Measurements from ENCODE around the gene FAM98A.

FAM98A gene

DNA sequence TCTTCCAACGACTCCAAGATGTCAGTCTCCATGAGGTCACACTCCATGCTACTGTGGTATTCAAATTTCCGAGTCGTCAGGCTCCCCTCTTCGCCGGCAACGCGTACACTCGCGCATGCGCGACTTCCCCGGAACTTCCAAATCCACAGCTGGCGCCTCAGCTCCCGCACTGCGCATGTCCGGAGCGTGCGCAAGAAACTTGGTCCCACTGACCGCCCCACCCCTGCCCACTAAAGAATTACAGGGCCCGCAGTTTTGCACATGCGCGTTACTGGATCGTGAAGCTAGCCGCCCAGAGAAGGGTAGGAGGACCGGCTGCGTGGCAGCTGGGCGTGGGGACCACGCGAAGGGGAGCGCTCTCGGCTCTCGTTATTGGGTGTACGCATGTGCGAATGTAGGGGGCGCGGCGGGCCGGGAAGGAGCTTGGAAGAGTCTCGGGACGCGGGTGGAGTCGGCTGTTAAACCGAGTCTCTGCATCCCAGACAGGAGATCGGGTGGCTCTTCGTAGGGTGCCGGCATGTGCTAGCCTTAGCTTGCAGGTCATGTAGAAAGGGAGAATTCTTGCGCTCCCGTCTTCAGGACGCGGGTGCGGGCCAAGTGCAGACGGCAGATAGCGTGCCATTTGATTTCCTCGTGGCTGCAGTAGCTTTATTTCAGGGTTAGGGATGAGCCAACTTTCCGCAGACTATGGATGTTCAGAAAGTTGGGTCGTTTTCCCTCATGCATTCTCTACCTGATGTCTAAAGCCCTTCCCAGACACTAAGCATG lies at the start of gene FAM98A:
TSS of gene FAM98A (minus strand) at position 125 of the 768 bp plus-strand sequence. CDS start at position 47, 78 bp downstream.
- peak; percentile 98 to 99 for DNase-seq (ENCODE audit: extremely low read depth in 1 of 2, low read depth in 1 of 2)

DNA sequence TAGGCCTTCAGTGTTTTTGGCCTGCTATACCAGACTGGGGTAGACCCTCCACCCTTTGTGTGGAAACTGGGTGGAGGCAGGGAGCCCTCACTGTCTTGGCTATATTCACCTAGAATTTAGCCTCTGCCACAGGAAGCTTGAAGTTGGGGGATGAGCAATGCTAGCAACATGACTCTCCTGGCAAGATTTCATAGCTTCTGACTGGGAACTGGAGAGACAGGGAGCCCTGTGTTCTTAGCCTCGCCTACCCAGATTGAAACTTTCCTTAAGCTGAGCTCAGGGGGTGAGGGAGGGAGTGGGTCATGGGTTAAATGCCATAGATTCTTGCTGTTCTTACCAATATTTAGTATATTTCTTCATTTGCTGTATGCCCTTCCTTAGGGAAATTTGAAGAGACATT lies 46.8 kb upstream of the FAM98A start:
- no peak for DNase-seq (ENCODE audit: extremely low read depth in 1 of 2, low read depth in 1 of 2)

DNA sequence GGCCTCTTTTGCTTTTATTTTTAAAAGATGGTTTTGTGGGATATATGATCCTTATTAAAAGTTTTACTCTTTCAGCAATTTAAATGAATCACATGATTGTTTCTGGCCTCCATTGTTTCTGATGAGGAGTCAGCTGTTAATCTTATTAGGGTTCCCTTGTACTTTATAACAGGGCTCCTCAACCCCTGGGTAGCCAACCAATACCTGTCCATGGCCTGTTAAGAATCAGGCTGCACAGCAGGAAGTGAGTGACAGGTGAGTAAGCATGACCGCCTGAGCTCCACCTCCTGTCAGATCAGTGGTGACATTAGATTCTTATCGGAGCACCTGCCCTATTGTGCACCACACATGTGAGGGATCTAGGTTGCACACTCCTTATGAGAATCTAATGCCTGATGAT lies 45.1 kb upstream of the FAM98A start:
- DNase-seq (ENCODE audit: extremely low read depth in 1 of 2, low read depth in 1 of 2), result no peak

- DNase-seq (ENCODE audit: extremely low read depth in 1 of 2, low read depth in 1 of 2), result no peak
These were observed 36.9 kb upstream of the FAM98A start for GRCh38 chr2:33636001-33636400.

DNA sequence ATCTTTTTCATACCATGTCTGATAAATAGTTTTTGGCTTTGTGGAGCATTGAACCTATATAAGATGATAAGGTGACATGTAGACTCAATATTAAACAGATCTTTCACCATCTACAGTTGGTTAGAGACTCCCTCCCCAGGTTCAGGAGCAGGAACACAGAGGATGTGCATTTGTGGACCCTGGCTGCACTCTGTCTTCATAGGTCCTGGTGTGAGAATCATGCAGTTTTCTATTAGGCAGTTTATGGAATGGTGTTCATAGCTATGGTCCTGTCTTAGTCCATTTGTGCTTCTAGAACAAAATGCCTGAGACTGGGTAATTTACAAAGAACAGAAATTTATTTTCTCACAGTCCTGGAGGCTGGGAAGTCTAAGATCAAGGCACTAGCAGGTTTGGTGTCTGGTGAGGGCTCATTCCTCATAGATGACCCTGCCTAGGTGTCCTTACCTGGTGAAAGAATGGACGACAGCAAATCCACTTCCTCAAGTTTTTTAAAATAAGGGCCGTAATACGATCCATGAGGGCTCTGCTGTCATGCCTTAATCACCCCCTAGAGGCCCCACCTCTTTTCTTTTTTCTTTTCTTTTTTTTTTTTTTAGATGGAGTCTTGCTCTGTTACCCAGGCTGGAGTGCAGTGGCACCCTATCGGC lies 35.3 kb upstream of the FAM98A start:
- no peak for DNase-seq (ENCODE audit: extremely low read depth in 1 of 2, low read depth in 1 of 2)

- no peak for DNase-seq (ENCODE audit: extremely low read depth in 1 of 2, low read depth in 1 of 2)
These were observed 34.2 kb upstream of the FAM98A start for GRCh38 chr2:33633315-33633714.

DNA sequence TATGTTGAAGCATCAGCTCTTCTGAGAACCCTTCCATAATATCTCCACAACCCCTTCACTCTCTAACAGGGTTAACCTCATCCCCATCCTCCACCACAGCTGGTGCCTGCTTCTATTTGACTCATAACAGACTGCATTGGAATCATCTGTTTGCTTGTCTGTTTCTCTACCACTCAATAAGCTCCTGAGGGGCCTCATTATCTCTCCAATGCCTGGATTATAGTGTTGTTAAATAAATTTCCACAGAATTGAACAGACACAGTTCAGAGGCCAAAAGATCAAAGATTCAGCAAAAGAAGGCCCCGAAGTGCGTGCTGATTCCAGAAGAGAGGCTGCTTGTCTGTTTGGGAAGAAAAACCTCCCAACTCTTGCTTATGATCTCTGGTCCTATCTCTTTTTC lies 33.7 kb upstream of the FAM98A start:
- no peak for DNase-seq (ENCODE audit: extremely low read depth in 1 of 2, low read depth in 1 of 2)

- DNase-seq (ENCODE audit: extremely low read depth in 1 of 2, low read depth in 1 of 2), result no peak
These were observed 29.1 kb upstream of the FAM98A start for GRCh38 chr2:33628031-33628827.

- DNase-seq (ENCODE audit: extremely low read depth in 1 of 2, low read depth in 1 of 2), result no peak
These were observed 19.9 kb upstream of the FAM98A start for GRCh38 chr2:33619028-33619427.

DNA sequence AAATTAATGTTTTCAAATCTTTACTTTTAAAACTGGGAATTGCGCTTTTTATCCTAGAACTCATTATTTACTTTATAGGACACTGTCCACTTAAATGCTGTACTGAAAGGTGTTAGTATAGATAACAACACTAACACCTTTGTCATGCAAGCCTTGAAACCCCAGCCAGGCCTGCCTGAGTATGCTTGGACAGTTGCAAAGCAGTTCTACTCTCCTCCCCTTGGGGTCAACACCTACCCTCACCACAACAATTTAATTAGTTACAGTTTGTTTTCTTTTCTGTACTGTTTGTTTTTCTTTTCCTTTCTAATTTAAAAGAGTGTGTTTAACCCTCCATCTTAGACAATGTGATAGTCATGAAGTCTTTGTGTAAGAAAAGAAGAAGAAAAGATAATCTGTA lies 18.9 kb upstream of the FAM98A start:
- no peak for DNase-seq (ENCODE audit: extremely low read depth in 1 of 2, low read depth in 1 of 2)

DNA sequence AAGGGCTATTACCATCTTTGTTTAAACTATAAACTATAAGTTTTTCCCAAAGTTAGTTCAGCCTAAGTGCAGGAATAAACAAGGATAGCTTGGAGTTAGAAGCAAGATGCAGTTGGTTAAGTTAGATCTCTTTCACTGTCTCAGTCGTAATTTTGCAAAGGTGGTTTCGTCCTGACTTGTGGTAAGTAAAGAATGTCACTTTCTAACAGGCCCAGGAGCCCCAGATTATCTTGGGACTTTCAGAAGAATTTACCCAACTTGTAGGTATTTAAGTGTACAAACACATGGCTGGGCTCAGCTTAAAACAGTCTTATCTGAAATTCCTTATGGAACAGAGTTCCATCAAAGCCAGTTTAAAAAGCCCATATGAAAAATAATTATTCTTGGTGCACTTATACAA lies 18.3 kb upstream of the FAM98A start:
- DNase-seq (ENCODE audit: extremely low read depth in 1 of 2, low read depth in 1 of 2), result no peak

- DNase-seq (ENCODE audit: extremely low read depth in 1 of 2, low read depth in 1 of 2), result no peak
These were observed 17.8 kb upstream of the FAM98A start for GRCh38 chr2:33616873-33617272.

DNA sequence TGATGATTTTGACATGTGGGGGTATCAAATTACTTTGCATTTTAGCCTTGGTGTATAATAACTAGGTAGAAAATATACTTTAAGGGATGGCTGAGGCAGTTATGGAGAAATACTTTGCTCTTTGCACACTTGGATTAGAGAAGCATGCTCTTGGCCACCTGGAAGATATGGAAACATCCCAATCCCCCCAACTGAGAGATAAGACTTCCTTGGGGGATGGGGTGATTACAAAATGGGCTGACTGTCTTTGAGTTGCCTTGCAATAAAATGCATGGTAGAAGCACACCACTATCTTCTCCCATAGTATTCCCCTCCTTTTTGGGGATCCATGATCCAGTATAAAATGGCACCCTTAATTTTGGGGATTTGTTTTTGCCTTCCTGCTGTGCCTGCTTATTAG lies 15.1 kb upstream of the FAM98A start:
- DNase-seq (ENCODE audit: extremely low read depth in 1 of 2, low read depth in 1 of 2), result no peak

DNA sequence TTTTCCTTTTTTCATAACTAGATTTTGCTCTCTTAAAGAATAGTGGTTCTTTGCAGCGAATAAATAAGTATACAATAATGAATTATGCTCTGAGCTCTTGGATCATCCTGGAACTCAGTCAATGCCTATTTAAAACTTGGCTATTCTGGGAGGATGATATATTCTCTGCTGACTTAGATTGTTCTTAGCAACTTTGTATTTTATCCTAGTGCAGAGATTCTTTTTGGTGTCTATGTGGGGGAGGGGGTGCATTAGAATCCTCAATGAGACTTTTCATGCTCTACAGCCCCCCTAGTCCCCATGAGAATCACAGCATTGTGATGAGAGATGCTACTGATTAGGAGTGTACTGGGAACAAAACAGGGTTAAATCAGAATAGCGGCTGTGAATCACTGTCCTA lies 8.8 kb upstream of the FAM98A start:
- no peak for DNase-seq (ENCODE audit: extremely low read depth in 1 of 2, low read depth in 1 of 2)

GRCh38 chr2:33607251-33607721 lies 8.2 kb upstream of the FAM98A start:
- no peak for DNase-seq (ENCODE audit: extremely low read depth in 1 of 2, low read depth in 1 of 2)

DNA sequence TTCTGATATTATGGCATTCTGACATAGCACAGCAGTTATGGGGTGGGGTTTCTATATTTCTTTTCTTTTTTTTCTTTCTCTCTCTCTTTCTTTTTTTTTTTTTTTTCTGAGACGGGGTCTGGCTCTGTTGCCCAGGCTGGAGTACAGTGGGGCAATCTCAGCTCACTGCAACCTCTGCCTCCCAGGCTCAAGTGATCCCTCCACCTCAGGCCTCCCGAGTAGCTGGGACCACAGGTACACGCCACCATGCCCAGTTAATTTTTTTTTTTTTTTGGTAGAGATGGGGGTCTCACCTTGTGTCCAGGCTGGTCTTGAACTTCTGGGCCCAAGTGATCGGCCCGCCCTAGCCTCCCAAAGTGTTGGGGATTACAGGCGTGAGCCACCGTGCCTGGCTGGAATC lies 7.5 kb upstream of the FAM98A start:
- no peak for DNase-seq (ENCODE audit: extremely low read depth in 1 of 2, low read depth in 1 of 2)

DNA sequence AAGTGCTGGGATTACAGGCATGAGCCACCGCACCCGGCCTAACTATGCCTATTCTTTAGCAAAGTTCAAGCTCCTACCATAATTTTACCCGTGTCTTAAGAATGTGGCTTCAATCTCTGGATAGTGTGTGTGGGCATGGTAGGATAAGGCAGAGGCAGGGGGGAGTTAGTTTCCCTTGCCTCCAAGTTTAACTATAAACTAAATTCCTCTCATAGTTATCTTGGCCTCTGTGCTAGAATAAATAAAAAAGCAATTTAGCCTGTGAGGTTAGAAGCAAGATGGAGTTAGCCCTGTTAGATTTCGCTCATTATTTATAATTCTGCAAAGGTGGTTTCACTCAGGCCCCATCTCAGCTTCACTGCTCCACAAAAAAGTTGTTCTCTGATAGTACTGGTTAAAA lies 7.0 kb upstream of the FAM98A start:
- DNase-seq (ENCODE audit: extremely low read depth in 1 of 2, low read depth in 1 of 2), result no peak

- no peak for DNase-seq (ENCODE audit: extremely low read depth in 1 of 2, low read depth in 1 of 2)
These were observed 6.0 kb upstream of the FAM98A start for GRCh38 chr2:33605056-33605455.

DNA sequence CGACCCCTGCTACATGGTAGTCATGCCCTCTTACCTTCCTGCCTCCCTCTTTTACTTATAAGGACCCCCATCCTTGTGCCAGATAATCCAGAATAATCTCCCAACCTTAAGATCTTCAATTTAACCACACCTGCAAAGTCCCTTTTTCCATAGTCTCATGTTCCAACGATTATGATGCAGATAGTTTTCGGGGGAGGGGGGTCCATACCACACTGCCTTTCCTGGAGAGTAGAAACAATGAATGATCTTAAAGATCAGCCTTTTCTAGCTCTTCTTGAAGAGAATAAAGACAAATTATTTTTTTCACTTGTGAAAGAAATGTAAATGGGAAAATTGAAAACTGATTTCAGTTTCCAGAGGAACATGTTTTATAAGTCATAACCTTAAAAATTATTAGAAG lies 4.3 kb upstream of the FAM98A start:
- DNase-seq (ENCODE audit: extremely low read depth in 1 of 2, low read depth in 1 of 2), result no peak

GRCh38 chr2:33602201-33602830 lies 3.2 kb upstream of the FAM98A start:
- no peak for DNase-seq (ENCODE audit: extremely low read depth in 1 of 2, low read depth in 1 of 2)

DNA sequence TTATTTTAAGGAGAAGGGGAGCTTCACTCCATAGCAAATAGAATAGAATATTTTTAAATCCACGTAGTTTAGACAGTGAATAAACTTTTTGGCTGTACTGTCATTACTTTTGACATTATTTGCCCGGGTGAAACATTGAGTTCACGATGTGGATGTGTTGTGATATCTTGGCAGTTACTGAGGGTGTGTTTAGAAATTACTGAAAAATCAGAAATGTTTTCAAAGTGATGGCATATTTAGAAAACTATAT lies 769 bp upstream of the FAM98A start:
- DNase-seq (ENCODE audit: extremely low read depth in 1 of 2, low read depth in 1 of 2), result no peak

Measured in stimulated activated CD8-positive, alpha-beta memory T cell treated with anti-CD3 and anti-CD28 coated beads, Interleukin-7, amount 100 ng/mL, for 48 hours (primary cell).